HTR-8/SVneo (cell line): ENCODE data around the gene GNAT3.

Experiments used
- DNase-seq: peaks from one replicate; pipeline ENCODE4 v3.0.0; 2011; ENCODE audit warnings: low spot score, mixed read lengths; ENCODE audit not compliant: insufficient read length
- FAIRE-seq: peaks from 2 replicates; lab custom pipeline; 2011; peaks lifted over from hg19 to GRCh38; lab: Jason Lieb, UNC

The GNAT3 gene

GRCh38 chr7:80428161-80429054 is 83.5 kb downstream of the GNAT3 start:
- FAIRE-seq = peak; percentile 46
- DNase-seq = peak; percentile 23

- no peak for FAIRE-seq
- DNase-seq = no peak
Observed at GRCh38 chr7:80427218-80427617, 84.6 kb downstream of the GNAT3 start.

GRCh38 chr7:80420876-80421275 is 91.0 kb downstream of the GNAT3 start:
- no peak for FAIRE-seq
- no peak for DNase-seq

GRCh38 chr7:80417211-80417793 is 94.6 kb downstream of the GNAT3 start:
- FAIRE-seq (no peak), DNase-seq (no peak)

- DNase-seq = no peak
- FAIRE-seq = no peak
Observed at GRCh38 chr7:80415522-80415921, 96.3 kb downstream of the GNAT3 start.

DNA sequence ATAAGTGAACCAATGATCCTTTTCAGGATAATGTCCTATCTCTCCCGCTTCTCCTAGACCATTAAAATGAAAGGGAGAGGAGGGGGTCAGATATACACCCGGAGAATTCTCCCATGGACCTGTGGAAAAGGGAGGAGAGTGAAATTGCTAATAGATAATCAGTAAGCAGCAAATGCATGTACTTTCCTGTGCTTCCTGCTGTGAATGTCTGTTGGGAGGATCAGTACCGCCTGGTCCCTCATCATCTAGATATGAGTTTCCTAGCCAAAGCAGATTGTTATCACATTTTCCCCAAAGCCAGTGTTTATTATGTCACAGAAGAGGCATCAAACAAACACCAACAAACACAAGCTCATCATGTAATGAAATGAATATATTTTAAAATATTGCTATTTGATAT is 96.8 kb downstream of the GNAT3 start:
- DNase-seq (no peak), FAIRE-seq (no peak)

GRCh38 chr7:80414331-80414730 is 97.5 kb downstream of the GNAT3 start:
- no peak for DNase-seq
- FAIRE-seq = no peak

DNA sequence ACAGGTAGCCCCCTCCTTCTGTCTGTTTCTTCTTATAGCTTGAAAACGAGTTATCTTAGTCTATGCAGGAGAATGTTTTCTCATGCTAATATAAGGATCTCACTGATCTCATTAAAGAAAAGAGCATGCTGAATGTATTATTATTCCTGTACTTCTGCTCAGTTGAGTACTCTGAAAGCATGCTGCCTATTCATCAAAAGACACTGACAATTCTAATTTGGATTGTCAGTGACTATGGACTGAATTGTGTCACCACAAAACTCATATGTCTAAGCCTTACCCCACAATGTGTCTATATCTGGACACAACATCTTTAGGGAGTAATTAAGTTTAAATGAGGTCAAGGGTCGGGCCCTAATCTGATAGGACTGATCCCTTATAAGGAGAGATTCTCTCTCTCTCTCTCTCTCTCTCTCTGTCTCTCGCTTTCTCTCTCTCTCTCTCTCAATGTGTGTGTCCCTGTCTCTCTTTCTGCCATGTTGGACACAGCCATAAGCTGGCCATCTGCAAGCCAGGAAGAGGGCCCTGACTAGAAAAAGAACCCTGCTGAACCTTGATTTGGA is 98.4 kb downstream of the GNAT3 start:
- DNase-seq = no peak
- FAIRE-seq = no peak

- no peak for FAIRE-seq
- DNase-seq = no peak
Observed at GRCh38 chr7:80412842-80413241, 99.0 kb downstream of the GNAT3 start.

DNA sequence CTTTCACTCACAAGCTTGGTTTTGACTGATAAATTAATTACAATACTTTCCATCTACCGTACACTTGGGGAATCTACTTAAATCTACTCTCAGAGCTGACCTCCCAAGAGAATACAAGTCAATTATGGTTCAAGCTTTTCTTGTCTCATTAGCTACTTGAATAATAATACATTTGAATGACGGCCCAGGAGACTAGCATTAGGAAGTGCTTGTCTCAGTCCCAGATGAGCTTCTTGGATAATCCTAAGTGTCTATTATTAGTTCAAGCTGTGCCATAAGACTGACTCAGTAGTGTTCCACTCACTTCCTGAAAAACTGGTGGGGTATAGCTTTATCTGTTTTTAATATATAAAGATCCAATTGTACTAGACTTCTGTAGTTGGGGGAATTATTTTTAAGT is 100.2 kb downstream of the GNAT3 start:
- DNase-seq = no peak
- FAIRE-seq = no peak

DNA sequence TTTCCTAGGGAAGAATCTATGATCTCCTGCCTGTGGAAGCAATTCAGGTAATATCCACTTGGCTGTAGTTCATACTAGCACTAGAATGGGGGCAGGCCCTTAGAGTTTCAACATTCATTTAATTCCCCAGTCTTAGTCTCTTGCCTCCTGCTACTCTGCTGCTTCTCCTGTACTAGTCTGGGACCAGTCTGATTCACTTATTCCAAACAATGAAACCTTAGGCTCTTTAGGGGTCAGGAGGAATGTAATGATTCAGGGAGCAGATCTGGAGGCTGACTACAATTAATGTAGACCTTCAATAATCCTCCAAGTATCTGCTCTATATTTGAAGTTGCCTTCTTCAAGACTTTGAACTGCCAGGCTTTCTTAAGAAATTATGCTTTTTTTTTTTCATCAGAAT is 101.8 kb downstream of the GNAT3 start:
- DNase-seq (no peak), FAIRE-seq (no peak)
